Measurements from ENCODE around the gene SPRR2E. TPM values are rescaled to one million over a fixed set of nuclear protein-coding genes. Genes with fewer than 3 reads are reported as not detected.
"Not testable (repeated sequence)": the region's sequence is repeated elsewhere in the genome, so short reads cannot be mapped to it uniquely, and the experiment has no call there.

The SPRR2E gene
- total RNA-seq, 1 donor from 2014 or later: not detected

GRCh38 chr1:153112454-153112853, 18.1 kb upstream of the SPRR2E start:
- H3K9me3 Mint-ChIP-seq; H3K27ac Mint-ChIP-seq; intact Hi-C loops (cut with micrococcal nuclease); H3K36me3 Mint-ChIP-seq (ENCODE audit: low read depth); H3K27me3 Mint-ChIP-seq (ENCODE audit: insufficient read depth); H3K4me1 Mint-ChIP-seq (ENCODE audit: low read depth); H3K4me3 Mint-ChIP-seq; DNase-seq (ENCODE audit: low spot score): not testable (repeated sequence)

- Mint-ChIP-seq H3K27ac (no peak overlapping the region), H3K36me3 (ENCODE audit: low read depth) (no peaks in the 10 kb centered on the region), H3K4me1 (ENCODE audit: low read depth) (no peaks in the 10 kb centered on the region), H3K27me3 (ENCODE audit: insufficient read depth) (peaks cover 2% of the 10 kb centered on the region), H3K9me3 (no peaks in the 10 kb centered on the region), H3K4me3 (no peak overlapping the region)
- DNase-seq (ENCODE audit: low spot score): no peak
- intact Hi-C loops (cut with micrococcal nuclease): no loop called here
These were observed 5.9 kb upstream of the SPRR2E start for GRCh38 chr1:153100245-153100644.

GRCh38 chr1:153099461-153100045, 5.2 kb upstream of the SPRR2E start:
- Mint-ChIP-seq H3K9me3 (no peaks in the 10 kb centered on the region), H3K27me3 (ENCODE audit: insufficient read depth) (no peaks in the 10 kb centered on the region), H3K4me1 (ENCODE audit: low read depth) (no peaks in the 10 kb centered on the region), H3K36me3 (ENCODE audit: low read depth) (no peaks in the 10 kb centered on the region), H3K27ac (no peak overlapping the region), H3K4me3 (no peak overlapping the region)
- no peak for DNase-seq (ENCODE audit: low spot score)
- intact Hi-C loops (cut with micrococcal nuclease): no loop called here

GRCh38 chr1:153095764-153096163, 1.4 kb upstream of the SPRR2E start:
- Mint-ChIP-seq H3K9me3 (no peaks in the 10 kb centered on the region), H3K27me3 (ENCODE audit: insufficient read depth) (peaks cover 2% of the 10 kb centered on the region), H3K4me3 (no peak overlapping the region), H3K36me3 (ENCODE audit: low read depth) (no peaks in the 10 kb centered on the region), H3K27ac (no peak overlapping the region), H3K4me1 (ENCODE audit: low read depth) (no peaks in the 10 kb centered on the region)
- intact Hi-C loops (cut with micrococcal nuclease): no loop called here
- no peak for DNase-seq (ENCODE audit: low spot score)

GRCh38 chr1:153087652-153088051, 6.7 kb downstream of the SPRR2E start:
- Mint-ChIP-seq H3K9me3 (no peaks in the 10 kb centered on the region), H3K4me3 (no peak overlapping the region), H3K27ac (no peak overlapping the region), H3K27me3 (ENCODE audit: insufficient read depth) (peaks cover 3% of the 10 kb centered on the region), H3K4me1 (ENCODE audit: low read depth) (no peaks in the 10 kb centered on the region), H3K36me3 (ENCODE audit: low read depth) (no peaks in the 10 kb centered on the region)
- DNase-seq (ENCODE audit: low spot score): no peak
- intact Hi-C loops (cut with micrococcal nuclease): no loop called here

GRCh38 chr1:153081736-153082135, 12.6 kb downstream of the SPRR2E start:
- Mint-ChIP-seq H3K36me3 (ENCODE audit: low read depth) (no peaks in the 10 kb centered on the region), H3K27ac (no peak overlapping the region), H3K4me1 (ENCODE audit: low read depth) (no peaks in the 10 kb centered on the region), H3K4me3 (no peak overlapping the region), H3K27me3 (ENCODE audit: insufficient read depth) (no peaks in the 10 kb centered on the region), H3K9me3 (no peaks in the 10 kb centered on the region)
- DNase-seq (ENCODE audit: low spot score): no peak
- intact Hi-C loops (cut with micrococcal nuclease): no loop called here

GRCh38 chr1:153072806-153073726, 21.3 kb downstream of the SPRR2E start:
- peaks cover 8% of the 10 kb centered on the region for H3K27me3 Mint-ChIP-seq (ENCODE audit: insufficient read depth)
- intact Hi-C loops (cut with micrococcal nuclease): no loop called here
- no peak for DNase-seq (ENCODE audit: low spot score)

GRCh38 chr1:153071511-153071910, 22.8 kb downstream of the SPRR2E start, which contains the start of gene SPRR2B:
TSS of gene SPRR2B (minus strand) at chr1:153071611. CDS start at chr1:153070839, 772 bp downstream.
- Mint-ChIP-seq H3K4me3 (no peak within 1 kb of the TSS), H3K27ac (no peak within 1 kb of the TSS), H3K36me3 (ENCODE audit: low read depth) (no peaks in the 10 kb centered on the region), H3K9me3 (no peaks in the 10 kb centered on the region), H3K4me1 (ENCODE audit: low read depth) (no peaks in the 10 kb centered on the region), H3K27me3 (ENCODE audit: insufficient read depth) (peaks cover 11% of the 10 kb centered on the region)
- DNase-seq (ENCODE audit: low spot score): no peak
- intact Hi-C loops (cut with micrococcal nuclease): no loop called here

More at GRCh38 chr1:153072806-153073726, 21.3 kb downstream of the SPRR2E start:
- no peaks in the 10 kb centered on the region for H3K4me1 Mint-ChIP-seq (ENCODE audit: low read depth)
- no peaks in the 10 kb centered on the region for H3K36me3 Mint-ChIP-seq (ENCODE audit: low read depth)
- H3K27ac Mint-ChIP-seq: no peak overlapping the region
- no peak overlapping the region for H3K4me3 Mint-ChIP-seq
- no peaks in the 10 kb centered on the region for H3K9me3 Mint-ChIP-seq

GRCh38 chr1:153070243-153070642, 24.1 kb downstream of the SPRR2E start:
- peaks cover 9% of the 10 kb centered on the region for H3K27me3 Mint-ChIP-seq (ENCODE audit: insufficient read depth)
- no peaks in the 10 kb centered on the region for H3K36me3 Mint-ChIP-seq (ENCODE audit: low read depth)
- no peak for DNase-seq (ENCODE audit: low spot score)
- intact Hi-C loops (cut with micrococcal nuclease): no loop called here
- H3K4me1 Mint-ChIP-seq (ENCODE audit: low read depth): no peaks in the 10 kb centered on the region
- H3K27ac Mint-ChIP-seq: no peak overlapping the region
- H3K9me3 Mint-ChIP-seq: no peaks in the 10 kb centered on the region
- H3K4me3 Mint-ChIP-seq: no peak overlapping the region

GRCh38 chr1:153058826-153059784, 35.2 kb downstream of the SPRR2E start:
- peaks cover 13% of the 10 kb centered on the region for H3K27me3 Mint-ChIP-seq (ENCODE audit: insufficient read depth)
- H3K36me3 Mint-ChIP-seq (ENCODE audit: low read depth): no peaks in the 10 kb centered on the region
- no peak overlapping the region for H3K27ac Mint-ChIP-seq
- intact Hi-C loops (cut with micrococcal nuclease): no loop called here
- no peak overlapping the region for H3K4me3 Mint-ChIP-seq
- no peaks in the 10 kb centered on the region for H3K4me1 Mint-ChIP-seq (ENCODE audit: low read depth)
- no peaks in the 10 kb centered on the region for H3K9me3 Mint-ChIP-seq
- no peak for DNase-seq (ENCODE audit: low spot score)

GRCh38 chr1:153058154-153058553, 36.2 kb downstream of the SPRR2E start:
- Mint-ChIP-seq H3K36me3 (ENCODE audit: low read depth) (no peaks in the 10 kb centered on the region), H3K4me1 (ENCODE audit: low read depth) (no peaks in the 10 kb centered on the region), H3K27ac (no peak overlapping the region), H3K27me3 (ENCODE audit: insufficient read depth) (peaks cover 13% of the 10 kb centered on the region), H3K4me3 (no peak overlapping the region), H3K9me3 (no peaks in the 10 kb centered on the region)
- DNase-seq (ENCODE audit: low spot score): no peak
- intact Hi-C loops (cut with micrococcal nuclease): no loop called here

GRCh38 chr1:153057375-153057774, 37.0 kb downstream of the SPRR2E start, which contains the start of gene SPRR2A:
TSS of gene SPRR2A (minus strand) at chr1:153057512. CDS start at chr1:153056735, 777 bp downstream.
- intact Hi-C loops (cut with micrococcal nuclease): no loop called here
- Mint-ChIP-seq H3K27me3 (ENCODE audit: insufficient read depth) (peaks cover 13% of the 10 kb centered on the region), H3K9me3 (no peaks in the 10 kb centered on the region), H3K4me3 (no peak within 1 kb of the TSS), H3K27ac (no peak within 1 kb of the TSS), H3K36me3 (ENCODE audit: low read depth) (no peaks in the 10 kb centered on the region), H3K4me1 (ENCODE audit: low read depth) (no peaks in the 10 kb centered on the region)
- DNase-seq (ENCODE audit: low spot score): no peak

Measured in activated T-helper 1 cell treated with anti-CD3 and anti-CD28 coated beads, Interleukin-12 subunit alpha, Interleukin-12 subunit beta, Interleukin-2, Interleukin-4 antibody, amounts not matched to agents 30 ng/mL and 10 ng/mL and 1 ng/mL, durations not matched to agents 14 hours and 24 hours and 36 hours (primary cell).